Camera-type eye (tissue), 1 donor: ENCODE data around the gene TEX13A. TPM values are rescaled to one million over a fixed set of nuclear protein-coding genes. Genes with fewer than 3 reads are reported as not detected.

ENCODE experiments used
- total RNA-seq: library from RNA; depleted of rRNA; stranded (reverse); fragments of >200 nt; gene quantifications from one replicate; pipeline ENCODE4 v1.2.3, GENCODE V29; 2014

The TEX13A gene, protein sequence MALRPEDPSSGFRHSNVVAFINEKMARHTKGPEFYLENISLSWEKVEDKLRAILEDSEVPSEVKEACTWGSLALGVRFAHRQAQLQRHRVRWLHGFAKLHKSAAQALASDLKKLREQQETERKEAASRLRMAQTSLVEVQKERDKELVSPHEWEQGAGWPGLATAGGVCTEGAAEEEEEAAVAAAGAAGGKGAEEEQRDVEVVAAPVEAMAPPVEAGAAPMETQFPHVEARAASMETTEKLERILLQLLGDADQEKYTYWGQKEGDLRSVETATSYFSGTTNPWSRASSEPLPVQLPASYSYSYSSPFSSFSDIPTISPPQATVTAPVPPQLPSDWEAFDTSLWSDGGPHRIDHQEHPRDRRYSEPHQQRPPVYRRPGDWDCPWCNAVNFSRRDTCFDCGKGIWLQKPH
- total RNA-seq: not detected

DNA sequence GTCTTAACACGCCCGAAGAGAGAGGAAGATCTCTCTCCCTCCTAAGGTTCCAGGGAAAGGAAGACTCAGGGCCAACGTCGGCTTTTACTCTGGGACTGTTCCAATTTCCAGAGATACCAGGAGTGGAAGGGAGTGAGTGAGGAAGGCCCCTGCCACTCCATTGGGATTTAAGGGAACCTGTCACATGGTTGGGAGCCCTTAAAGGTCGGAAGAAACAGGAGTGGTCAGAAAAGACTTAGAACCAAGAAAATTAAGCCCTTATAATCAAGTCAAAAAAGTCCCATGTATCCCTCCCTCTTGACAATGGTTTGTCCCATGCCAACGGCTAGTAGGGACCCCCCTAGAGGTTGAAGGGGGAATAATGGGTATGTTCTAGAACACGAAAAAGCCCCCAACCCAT lies at the start of gene TEX13A:
Gene TEX13A, minus strand, starts transcription at position 59 of the 400 bp plus-strand sequence. CDS start 297 bp downstream, outside the sequence.

